ENCODE results near the gene NF2. TPM values are rescaled to one million over a fixed set of nuclear protein-coding genes. Genes with fewer than 3 reads are reported as not detected.

Gene NF2
- total RNA-seq, 1 donor from 2014 or later = 29.2 TPM

GRCh38 chr22:29704528-29705285, 101.3 kb downstream of the NF2 start:
- Histone ChIP-seq H3K4me3 (ENCODE audit: low read length in 3 of 3) (no peak overlapping the region), H3K27me3 (ENCODE audit: control insufficient read depth in 3 of 3, insufficient read depth in 3 of 3, low read length in 3 of 3) (peaks cover 0 to 25% (median 10%) of the 10 kb centered on the region in 3 donors), H3K9ac (ENCODE audit: low read depth in 1 of 3, low read length in 3 of 3) (no peak overlapping the region), H3K9me3 (ENCODE audit: control insufficient read depth in 3 of 3, low read length in 3 of 3) (no peaks in the 10 kb centered on the region), H3K4me1 (ENCODE audit: control insufficient read depth in 3 of 3, insufficient read depth in 3 of 3, low read length in 3 of 3) (peaks cover 17 to 48% (median 27%) of the 10 kb centered on the region in 3 donors), H3K36me3 (ENCODE audit: control insufficient read depth in 3 of 3, insufficient read depth in 3 of 3, low read length in 3 of 3) (no peaks in the 10 kb centered on the region), H3K27ac (ENCODE audit: low read depth, low read length) (no peak overlapping the region)

- H3K4me1 ChIP-seq (ENCODE audit: control insufficient read depth in 3 of 3, insufficient read depth in 3 of 3, low read length in 3 of 3) = peaks cover 19 to 52% (median 28%) of the 10 kb centered on the region in 3 donors
- peaks cover 0 to 31% (median 10%) of the 10 kb centered on the region in 3 donors for H3K27me3 ChIP-seq (ENCODE audit: control insufficient read depth in 3 of 3, insufficient read depth in 3 of 3, low read length in 3 of 3)
- no peak overlapping the region for H3K27ac ChIP-seq (ENCODE audit: low read depth, low read length)
- no peaks in the 10 kb centered on the region for H3K36me3 ChIP-seq (ENCODE audit: control insufficient read depth in 3 of 3, insufficient read depth in 3 of 3, low read length in 3 of 3)
- no peak overlapping the region for H3K4me3 ChIP-seq (ENCODE audit: low read length in 3 of 3)
- H3K9ac ChIP-seq (ENCODE audit: low read depth in 1 of 3, low read length in 3 of 3) = peak overlapping the region in 1 of 3 donors; percentile 8
- H3K9me3 ChIP-seq (ENCODE audit: control insufficient read depth in 3 of 3, low read length in 3 of 3) = no peaks in the 10 kb centered on the region
Observed at GRCh38 chr22:29705651-29706050, 102.2 kb downstream of the NF2 start.

- Histone ChIP-seq H3K36me3 (ENCODE audit: control insufficient read depth in 3 of 3, insufficient read depth in 3 of 3, low read length in 3 of 3) (no peaks in the 10 kb centered on the region), H3K27ac (ENCODE audit: low read depth, low read length) (no peak overlapping the region), H3K4me3 (ENCODE audit: low read length in 3 of 3) (no peak overlapping the region), H3K9me3 (ENCODE audit: control insufficient read depth in 3 of 3, low read length in 3 of 3) (no peaks in the 10 kb centered on the region), H3K27me3 (ENCODE audit: control insufficient read depth in 3 of 3, insufficient read depth in 3 of 3, low read length in 3 of 3) (peaks cover 0 to 27% (median 13%) of the 10 kb centered on the region in 3 donors), H3K4me1 (ENCODE audit: control insufficient read depth in 3 of 3, insufficient read depth in 3 of 3, low read length in 3 of 3) (peaks cover 20 to 52% (median 34%) of the 10 kb centered on the region in 3 donors), H3K9ac (ENCODE audit: low read depth in 1 of 3, low read length in 3 of 3) (no peak overlapping the region)
Observed at GRCh38 chr22:29706486-29706885, 103.1 kb downstream of the NF2 start.

GRCh38 chr22:29707010-29707409, 103.6 kb downstream of the NF2 start:
- Histone ChIP-seq H3K4me1 (ENCODE audit: control insufficient read depth in 3 of 3, insufficient read depth in 3 of 3, low read length in 3 of 3) (peaks cover 20 to 48% (median 29%) of the 10 kb centered on the region in 3 donors), H3K36me3 (ENCODE audit: control insufficient read depth in 3 of 3, insufficient read depth in 3 of 3, low read length in 3 of 3) (no peaks in the 10 kb centered on the region), H3K27ac (ENCODE audit: low read depth, low read length) (no peak overlapping the region), H3K4me3 (ENCODE audit: low read length in 3 of 3) (no peak overlapping the region), H3K9ac (ENCODE audit: low read depth in 1 of 3, low read length in 3 of 3) (no peak overlapping the region), H3K27me3 (ENCODE audit: control insufficient read depth in 3 of 3, insufficient read depth in 3 of 3, low read length in 3 of 3) (peaks cover 0 to 27% (median 13%) of the 10 kb centered on the region in 3 donors), H3K9me3 (ENCODE audit: control insufficient read depth in 3 of 3, low read length in 3 of 3) (no peaks in the 10 kb centered on the region)

DNA sequence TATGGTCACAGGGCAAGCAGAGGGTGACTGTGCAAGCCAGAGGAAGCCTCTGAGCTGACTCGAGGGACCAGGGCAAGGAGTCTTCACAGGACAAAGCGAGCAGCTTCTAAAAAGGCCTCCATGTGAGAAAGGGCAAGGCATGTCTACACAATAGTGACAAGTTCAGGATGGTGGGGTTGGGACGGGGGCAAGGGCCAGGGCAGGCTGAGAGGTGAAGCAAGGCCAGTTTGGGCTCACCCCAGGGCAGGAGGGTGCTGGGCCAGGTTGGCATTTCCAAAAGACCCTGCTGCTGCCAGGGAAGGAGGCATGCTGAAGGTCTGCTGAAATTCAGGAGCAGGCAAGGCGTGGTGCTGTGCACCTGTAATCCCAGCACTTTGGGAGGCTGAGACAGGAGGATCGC, 104.0 kb downstream of the NF2 start:
- no peaks in the 10 kb centered on the region for H3K36me3 ChIP-seq (ENCODE audit: control insufficient read depth in 3 of 3, insufficient read depth in 3 of 3, low read length in 3 of 3)
- no peak overlapping the region for H3K27ac ChIP-seq (ENCODE audit: low read depth, low read length)
- no peaks in the 10 kb centered on the region for H3K9me3 ChIP-seq (ENCODE audit: control insufficient read depth in 3 of 3, low read length in 3 of 3)
- no peak overlapping the region for H3K9ac ChIP-seq (ENCODE audit: low read depth in 1 of 3, low read length in 3 of 3)
- peaks cover 0 to 27% (median 13%) of the 10 kb centered on the region in 3 donors for H3K27me3 ChIP-seq (ENCODE audit: control insufficient read depth in 3 of 3, insufficient read depth in 3 of 3, low read length in 3 of 3)
- H3K4me3 ChIP-seq (ENCODE audit: low read length in 3 of 3) = no peak overlapping the region
- H3K4me1 ChIP-seq (ENCODE audit: control insufficient read depth in 3 of 3, insufficient read depth in 3 of 3, low read length in 3 of 3) = peaks cover 19 to 44% (median 27%) of the 10 kb centered on the region in 3 donors

DNA sequence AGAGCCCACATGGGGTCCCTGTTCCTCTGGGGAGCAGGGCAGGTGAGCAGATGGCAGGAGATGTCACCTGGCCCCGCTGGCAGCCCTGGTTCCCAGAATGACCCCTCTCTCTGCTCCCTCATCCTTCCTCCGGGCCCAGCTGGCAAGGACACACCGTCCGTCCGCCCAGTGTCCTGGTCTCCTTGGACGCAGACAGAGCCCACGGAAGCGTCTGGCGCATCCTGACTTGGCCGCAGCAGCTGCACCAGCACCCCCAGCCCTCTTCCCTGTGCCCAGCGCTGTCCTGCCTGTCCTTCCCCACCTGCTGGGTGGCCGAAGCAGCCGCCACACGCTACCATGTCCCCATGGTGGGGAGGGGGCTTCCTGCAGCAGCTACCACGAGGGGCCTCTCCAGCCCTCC, 106.8 kb downstream of the NF2 start:
- Histone ChIP-seq H3K9ac (ENCODE audit: low read depth in 1 of 3, low read length in 3 of 3) (no peak overlapping the region), H3K4me3 (ENCODE audit: low read length in 3 of 3) (no peak overlapping the region), H3K9me3 (ENCODE audit: control insufficient read depth in 3 of 3, low read length in 3 of 3) (no peaks in the 10 kb centered on the region), H3K36me3 (ENCODE audit: control insufficient read depth in 3 of 3, insufficient read depth in 3 of 3, low read length in 3 of 3) (no peaks in the 10 kb centered on the region), H3K27me3 (ENCODE audit: control insufficient read depth in 3 of 3, insufficient read depth in 3 of 3, low read length in 3 of 3) (peaks cover 3 to 24% (median 15%) of the 10 kb centered on the region in 3 donors), H3K4me1 (ENCODE audit: control insufficient read depth in 3 of 3, insufficient read depth in 3 of 3, low read length in 3 of 3) (peaks cover 7 to 23% (median 12%) of the 10 kb centered on the region in 3 donors), H3K27ac (ENCODE audit: low read depth, low read length) (no peak overlapping the region)

- Histone ChIP-seq H3K36me3 (ENCODE audit: control insufficient read depth in 3 of 3, insufficient read depth in 3 of 3, low read length in 3 of 3) (no peaks in the 10 kb centered on the region), H3K4me1 (ENCODE audit: control insufficient read depth in 3 of 3, insufficient read depth in 3 of 3, low read length in 3 of 3) (peaks cover 7 to 16% (median 9%) of the 10 kb centered on the region in 3 donors), H3K27me3 (ENCODE audit: control insufficient read depth in 3 of 3, insufficient read depth in 3 of 3, low read length in 3 of 3) (peaks cover 3 to 30% (median 15%) of the 10 kb centered on the region in 3 donors), H3K4me3 (ENCODE audit: low read length in 3 of 3) (no peak overlapping the region), H3K9me3 (ENCODE audit: control insufficient read depth in 3 of 3, low read length in 3 of 3) (no peaks in the 10 kb centered on the region), H3K27ac (ENCODE audit: low read depth, low read length) (no peak overlapping the region), H3K9ac (ENCODE audit: low read depth in 1 of 3, low read length in 3 of 3) (no peak overlapping the region)
Observed at GRCh38 chr22:29710922-29711593, 107.6 kb downstream of the NF2 start.

DNA sequence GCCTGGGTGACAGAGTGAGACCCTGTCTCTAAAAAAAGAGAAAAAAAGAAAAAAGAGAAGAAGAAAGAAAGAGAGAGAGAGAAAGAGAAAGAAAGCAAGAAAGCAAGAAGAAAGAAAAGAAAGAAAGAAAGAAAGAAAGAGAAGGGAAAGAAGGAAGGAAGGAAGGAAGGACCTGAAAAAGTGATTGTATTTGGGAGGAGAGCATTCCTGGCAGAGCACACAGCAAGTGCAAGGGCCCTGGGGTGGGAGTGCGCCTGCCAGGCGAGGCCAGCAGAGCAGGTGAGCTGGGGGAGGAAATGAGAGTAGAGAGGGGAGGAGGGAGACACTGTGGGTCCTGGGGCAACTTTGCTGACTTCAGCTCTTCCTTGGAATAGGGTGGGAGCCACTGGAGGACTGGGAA, 108.7 kb downstream of the NF2 start:
- H3K9ac ChIP-seq (ENCODE audit: low read depth in 1 of 3, low read length in 3 of 3) = no peak overlapping the region
- peaks cover 3 to 31% (median 19%) of the 10 kb centered on the region in 3 donors for H3K27me3 ChIP-seq (ENCODE audit: control insufficient read depth in 3 of 3, insufficient read depth in 3 of 3, low read length in 3 of 3)

GRCh38 chr22:29713156-29713727, 109.8 kb downstream of the NF2 start:
- no peak overlapping the region for H3K9ac ChIP-seq (ENCODE audit: low read depth in 1 of 3, low read length in 3 of 3)
- peaks cover 7 to 16% (median 9%) of the 10 kb centered on the region in 3 donors for H3K4me1 ChIP-seq (ENCODE audit: control insufficient read depth in 3 of 3, insufficient read depth in 3 of 3, low read length in 3 of 3)
- H3K27me3 ChIP-seq (ENCODE audit: control insufficient read depth in 3 of 3, insufficient read depth in 3 of 3, low read length in 3 of 3) = peaks cover 5 to 34% (median 24%) of the 10 kb centered on the region in 3 donors
- no peak overlapping the region for H3K4me3 ChIP-seq (ENCODE audit: low read length in 3 of 3)
- H3K27ac ChIP-seq (ENCODE audit: low read depth, low read length) = no peak overlapping the region
- H3K9me3 ChIP-seq (ENCODE audit: control insufficient read depth in 3 of 3, low read length in 3 of 3) = no peaks in the 10 kb centered on the region
- no peaks in the 10 kb centered on the region for H3K36me3 ChIP-seq (ENCODE audit: control insufficient read depth in 3 of 3, insufficient read depth in 3 of 3, low read length in 3 of 3)

More for the DNA sequence above, 108.7 kb downstream of the NF2 start:
- no peaks in the 10 kb centered on the region for H3K9me3 ChIP-seq (ENCODE audit: control insufficient read depth in 3 of 3, low read length in 3 of 3)
- no peak overlapping the region for H3K27ac ChIP-seq (ENCODE audit: low read depth, low read length)
- no peaks in the 10 kb centered on the region for H3K36me3 ChIP-seq (ENCODE audit: control insufficient read depth in 3 of 3, insufficient read depth in 3 of 3, low read length in 3 of 3)
- H3K4me3 ChIP-seq (ENCODE audit: low read length in 3 of 3) = no peak overlapping the region
- H3K4me1 ChIP-seq (ENCODE audit: control insufficient read depth in 3 of 3, insufficient read depth in 3 of 3, low read length in 3 of 3) = peaks cover 7 to 16% (median 9%) of the 10 kb centered on the region in 3 donors
